GM12892 (cell line): Measurements from ENCODE around the gene CRYGN.

ENCODE experiments used
- POLR2A ChIP-seq: IDR thresholded peaks from 2 replicates; pipeline ENCODE4 v1.6.1; 2011; ENCODE audit warnings: low read depth, low read length, control low read depth
- POLR2AphosphoS5 ChIP-seq: IDR thresholded peaks from 2 replicates; pipeline ENCODE4 v1.6.1; 2011; ENCODE audit warnings: low read depth, low read length, control low read depth
- TAF1 ChIP-seq: IDR thresholded peaks from 2 replicates; pipeline ENCODE4 v1.6.1; 2011; ENCODE audit warnings: low read depth, mild to moderate bottlenecking, control low read depth, low read length, borderline replicate concordance

GRCh38 chr7:151430391-151431205 lies 9.3 kb downstream of the CRYGN start:
- no peak for TF ChIP-seq POLR2A
- no peak for TF ChIP-seq POLR2AphosphoS5
- TF ChIP-seq TAF1: no peak
